Kidney (tissue), 14 donors: ENCODE measurements around the gene ALK. TPM values are rescaled to one million over a fixed set of nuclear protein-coding genes. Genes with fewer than 3 reads are reported as not detected.

Experiments
- DNase-seq, 5 donors: peaks; one replicate each; pipeline ENCODE4 v3.0.0-alpha.2; 2013 to 2020
- FAIRE-seq: peaks from 2 replicates; lab custom pipeline; 2012; peaks lifted over from hg19 to GRCh38; lab: Jason Lieb, UNC
- H3K27ac ChIP-seq, 2 donors: one replicate each; pipeline ENCODE4 v1.7.0; 2013; ENCODE audit warnings: low read depth in 2 of 2, low read length in 2 of 2, inconsistent platforms in 1 of 2
- H3K27me3 ChIP-seq: one replicate; pipeline ENCODE4 v1.7.1; 2013; ENCODE audit warnings: low read length, inconsistent platforms; ENCODE audit not compliant: control insufficient read depth, insufficient read depth
- H3K36me3 ChIP-seq, 3 donors: one replicate each; pipeline versions ENCODE4 v1.7.0 to v1.7.1; 2013; ENCODE audit warnings: low read length in 3 of 3, control low read depth in 1 of 3, inconsistent platforms in 1 of 3; ENCODE audit not compliant: insufficient read depth in 3 of 3, control insufficient read depth in 2 of 3
- H3K4me1 ChIP-seq, 3 donors: one replicate each; pipeline versions ENCODE4 v1.7.0 to v1.7.1; 2013; ENCODE audit warnings: low read length in 3 of 3, inconsistent platforms in 1 of 3, low read depth in 1 of 3; ENCODE audit not compliant: control insufficient read depth in 2 of 3, insufficient read depth in 2 of 3
- H3K4me3 ChIP-seq, 3 donors: one replicate each; pipeline versions ENCODE4 v1.7.0 to v1.8.1; 2013; ENCODE audit warnings: low read length in 3 of 3, control low read depth in 1 of 3, inconsistent platforms in 1 of 3
- H3K9ac ChIP-seq, 3 donors: one replicate each; pipeline versions ENCODE4 v1.7.0 to v1.7.1; 2013; ENCODE audit warnings: low read length in 3 of 3, control low read depth in 1 of 3, inconsistent platforms in 1 of 3
- H3K9me3 ChIP-seq, 3 donors: one replicate each; pipeline versions ENCODE4 v1.7.0 to v1.7.1; 2013; ENCODE audit warnings: low read length in 3 of 3, control low read depth in 1 of 3, inconsistent platforms in 1 of 3; ENCODE audit not compliant: control insufficient read depth in 2 of 3, insufficient read depth in 1 of 3
- CTCF ChIP-seq: IDR thresholded peaks from 3 replicates; pipeline ENCODE4 v1.5.1; 2012; ENCODE audit warnings: mild to moderate bottlenecking, moderate library complexity, borderline replicate concordance; ENCODE audit not compliant: insufficient read depth; ENCODE audit errors: extremely low read depth
- intact Hi-C: fragments of 100-400 bp; cut with DNase I; formaldehyde crosslinking; loops from one replicate; pipeline ENCODE4 v1.11.1; 2022
- polyA plus RNA-seq: library from polyadenylated mRNA; stranded (reverse); fragments of 350-450 nt; fragmentation: Illumina TruSeq; extraction: RNeasy Lipid Tissue Mini Kit (QIAGEN cat#74804); gene quantifications from one replicate; pipeline ENCODE4 v1.2.3, GENCODE V29; 2014; ENCODE audit warnings: low read depth, low replicate concordance; ENCODE audit not compliant: insufficient read depth
- total RNA-seq: library from RNA; stranded (reverse); fragmentation: NEBNext Ultra II Directional; extraction: Animal tissue kit (Norgen Biotek cat#: 25700); gene quantifications from one replicate; pipeline ENCODE4 v1.2.1, GENCODE V29; 2021
- donor health status: control.
- donor health status: control.
- donor health status: control.
- donor health status: control.
- donor health status: control.
- donor health status: DM: yes; HTN: yes; CAD: no.
- donor health status: Normal renal cell carcinoma (clear cell type).

Gene ALK
- total and polyA plus RNA-seq, 2 donors from 2014 or later: 0.13 TPM; not detected in 1

GRCh38 chr2:29767606-29768335 lies 153.6 kb downstream of the ALK start:
- TF ChIP-seq CTCF: no peak

GRCh38 chr2:29766191-29766590 lies 155.2 kb downstream of the ALK start:
- FAIRE-seq: no peak
- Histone ChIP-seq H3K9ac (no peak overlapping the region), H3K36me3 (no peaks in the 10 kb centered on the region), H3K4me1 (no peaks in the 10 kb centered on the region), H3K4me3 (no peak overlapping the region), H3K27ac (no peak overlapping the region), H3K9me3 (peaks cover 0 to 3% (median 0%) of the 10 kb centered on the region in 3 donors), H3K27me3 (no peaks in the 10 kb centered on the region)
- no peak for TF ChIP-seq CTCF
- DNase-seq: no peak
- intact Hi-C loops: no loop called here

More at GRCh38 chr2:29767606-29768335, 153.6 kb downstream of the ALK start:
- Histone ChIP-seq H3K27ac (no peak overlapping the region), H3K27me3 (no peaks in the 10 kb centered on the region), H3K4me3 (no peak overlapping the region), H3K9ac (no peak overlapping the region), H3K9me3 (peaks cover 0 to 3% (median 0%) of the 10 kb centered on the region in 3 donors), H3K4me1 (no peaks in the 10 kb centered on the region), H3K36me3 (no peaks in the 10 kb centered on the region)
- FAIRE-seq: no peak
- DNase-seq: peak in 2 of 5 donors; percentile 19 to 25
- intact Hi-C loops: no loop called here

GRCh38 chr2:29765721-29766120 lies 155.7 kb downstream of the ALK start:
- intact Hi-C loops: no loop called here
- Histone ChIP-seq H3K9me3 (peaks cover 0 to under 1% (median 0%) of the 10 kb centered on the region in 3 donors), H3K27ac (no peak overlapping the region), H3K27me3 (no peaks in the 10 kb centered on the region), H3K9ac (no peak overlapping the region), H3K4me3 (no peak overlapping the region), H3K4me1 (no peaks in the 10 kb centered on the region), H3K36me3 (no peaks in the 10 kb centered on the region)
- DNase-seq (no peak), FAIRE-seq (no peak)
- TF ChIP-seq CTCF: no peak
